IMR-90 (cell line): ENCODE results near the gene KEAP1. TPM values are rescaled to one million over a fixed set of nuclear protein-coding genes. Genes with fewer than 3 reads are reported as not detected.

ENCODE experiments used
- ATAC-seq: fragments of 200-7000 bp; cut with Tn5 transposase; 2 replicates; pipeline ENCODE4 v1.9.1; 2020; ENCODE audit warnings: low read depth, mild to moderate bottlenecking, moderate library complexity
- BruUV-seq: library from RNA; stranded (reverse); fragments of 400-500 nt; replicated peaks from 2 replicates; lab custom pipeline; 2021; lab: Mats Ljungman, UMichigan
- CTCF ChIA-PET: fragments of 300-600 bp; formaldehyde crosslinking; extraction: SDS; loops from one replicate; lab custom pipeline; 2021; ENCODE audit warnings: antibody characterized with exemption; lab: Yijun Ruan, JAX
- POLR2A ChIA-PET: fragments of 300-600 bp; sonication (Branson Sonifier 250); formaldehyde crosslinking; loops from one replicate; lab custom pipeline; 2022; ENCODE audit warnings: antibody characterized with exemption; ENCODE audit not compliant: unreplicated experiment; lab: Charles Lee
- DNase-seq: peaks from one replicate; pipeline ENCODE4 v3.0.0; 2013
- H2AFZ ChIP-seq: replicated peaks from 2 replicates; pipeline ENCODE3; 2013; ENCODE audit warnings: low read length, mild to moderate bottlenecking; ENCODE audit not compliant: poor library complexity
- H2AK5ac ChIP-seq: 2 replicates; pipeline ENCODE4 v1.6.1; 2013; ENCODE audit warnings: low read depth, low read length, inconsistent platforms
- H2AK9ac ChIP-seq: replicated peaks from 2 replicates; pipeline ENCODE3; 2013; ENCODE audit warnings: mild to moderate bottlenecking, low read depth, low read length, moderate library complexity; ENCODE audit not compliant: poor library complexity
- H2BK120ac ChIP-seq: 2 replicates; pipeline ENCODE4 v1.6.1; 2013; ENCODE audit warnings: low read depth, low read length, inconsistent platforms
- H2BK15ac ChIP-seq: 3 replicates; pipeline ENCODE4 v1.6.1; 2013; ENCODE audit warnings: low read depth, low read length, inconsistent platforms
- H2BK20ac ChIP-seq: 2 replicates; pipeline ENCODE4 v1.6.1; 2013; ENCODE audit warnings: low read depth, mild to moderate bottlenecking, inconsistent platforms, low read length, moderate library complexity
- H2BK5ac ChIP-seq: 2 replicates; pipeline ENCODE4 v1.6.1; 2013; ENCODE audit warnings: mild to moderate bottlenecking, low read depth, low read length, inconsistent platforms; ENCODE audit not compliant: poor library complexity, severe bottlenecking
- H3K14ac ChIP-seq: replicated peaks from 2 replicates; pipeline ENCODE4 v1.6.1; 2013; ENCODE audit warnings: low read depth, low read length, inconsistent platforms
- H3K18ac ChIP-seq: 2 replicates; pipeline ENCODE4 v1.6.1; 2013; ENCODE audit warnings: low read depth, low read length, control low read depth
- H3K23ac ChIP-seq: 2 replicates; pipeline ENCODE4 v1.6.1; 2013; ENCODE audit warnings: low read depth, low read length, inconsistent platforms
- H3K27ac ChIP-seq: 2 replicates; pipeline ENCODE4 v1.5.1; 2013; ENCODE audit warnings: mild to moderate bottlenecking, control low read depth, low read length; ENCODE audit not compliant: insufficient read depth
- H3K27me3 ChIP-seq: 2 replicates; pipeline ENCODE4 v1.6.1; 2013; ENCODE audit warnings: low read length; ENCODE audit not compliant: control insufficient read depth, insufficient read depth
- H3K36me3 ChIP-seq: 2 replicates; pipeline ENCODE4 v1.6.1; 2013; ENCODE audit warnings: low read length, mixed read lengths; ENCODE audit not compliant: control insufficient read depth, insufficient read depth
- H3K4ac ChIP-seq: 2 replicates; pipeline ENCODE4 v1.6.1; 2013; ENCODE audit warnings: low read depth, low read length, inconsistent platforms
- H3K4me1 ChIP-seq: 2 replicates; pipeline ENCODE4 v1.6.1; 2013; ENCODE audit warnings: low read length, mixed read lengths; ENCODE audit not compliant: control insufficient read depth, insufficient read depth
- H3K4me2 ChIP-seq: 2 replicates; pipeline ENCODE4 v1.6.1; 2013; ENCODE audit warnings: low read depth, mild to moderate bottlenecking, control low read depth, low read length, moderate library complexity
- H3K4me3 ChIP-seq: 2 replicates; pipeline ENCODE4 v1.5.1; 2013; ENCODE audit warnings: low read depth, mild to moderate bottlenecking, control low read depth, low read length, moderate library complexity; ENCODE audit not compliant: insufficient read depth
- H3K56ac ChIP-seq: 2 replicates; pipeline ENCODE4 v1.6.1; 2013; ENCODE audit warnings: low read length, inconsistent platforms; ENCODE audit not compliant: insufficient read depth; ENCODE audit errors: extremely low read depth
- H3K79me1 ChIP-seq, 2 experiments: 2 replicates each; pipeline ENCODE4 v1.6.1; 2013; ENCODE audit warnings: low read length in 2 of 2, inconsistent platforms in 1 of 2, low read depth in 1 of 2
- H3K9ac ChIP-seq: 2 replicates; pipeline ENCODE4 v1.6.1; 2013; ENCODE audit warnings: low read depth, low read length, control low read depth
- H3K9me1 ChIP-seq: 2 replicates; pipeline ENCODE4 v1.6.1; 2013; ENCODE audit warnings: low read length, inconsistent platforms; ENCODE audit not compliant: insufficient read depth
- H3K9me3 ChIP-seq: 2 replicates; pipeline ENCODE4 v1.6.1; 2013; ENCODE audit warnings: low read length; ENCODE audit not compliant: control insufficient read depth, insufficient read depth
- H4K20me1 ChIP-seq: 2 replicates; pipeline ENCODE4 v1.6.1; 2013; ENCODE audit warnings: low read length, inconsistent platforms; ENCODE audit not compliant: insufficient read depth
- H4K5ac ChIP-seq: 2 replicates; pipeline ENCODE4 v1.6.1; 2013; ENCODE audit warnings: mild to moderate bottlenecking, low read depth, low read length, control low read depth
- H4K8ac ChIP-seq, 2 experiments: 2 replicates each; pipeline ENCODE4 v1.6.1; 2013; ENCODE audit warnings: low read depth in 2 of 2, low read length in 2 of 2, control low read depth in 1 of 2, inconsistent platforms in 1 of 2
- H4K91ac ChIP-seq: 2 replicates; pipeline ENCODE4 v1.6.1; 2013; ENCODE audit warnings: low read depth, low read length, inconsistent platforms; ENCODE audit not compliant: insufficient read depth
- CEBPB ChIP-seq: IDR thresholded peaks from 2 replicates; pipeline ENCODE4 v1.6.1; 2012; ENCODE audit warnings: low read depth, low read length, improper control_type of control experiment
- MXI1 ChIP-seq: IDR thresholded peaks from 2 replicates; pipeline ENCODE4 v1.6.1; 2012; ENCODE audit warnings: low read depth, mild to moderate bottlenecking, low read length, moderate library complexity, borderline replicate concordance
- POLR2A ChIP-seq: IDR thresholded peaks from 2 replicates; pipeline ENCODE4 v1.6.1; 2012; ENCODE audit warnings: mild to moderate bottlenecking, low read depth, low read length
- WGBS, 2 experiments: methylation state at CpG; one replicate each; pipeline versions ENCODE4 v1.1.5 to v1.1.7; 2013; ENCODE audit warnings: missing lambda C conversion rate in 2 of 2; ENCODE audit not compliant: insufficient read length in 1 of 2; ENCODE audit errors: extremely low coverage in 2 of 2; 5-methylcytosine and 5-hydroxymethylcytosine counted together
- dilution Hi-C: fragments of 300-500 bp; cut with HindIII; formaldehyde crosslinking; loops from one replicate; pipeline ENCODE4 v1.14.3; 2018; ENCODE audit warnings: low sequenced_read_pairs; ENCODE audit not compliant: unreplicated experiment
- in situ Hi-C: fragments of 300-500 bp; cut with MboI; formaldehyde crosslinking; loops from 3 replicates; pipeline ENCODE4 v1.14.3; 2019; ENCODE audit warnings: low sequenced_read_pairs, inconsistent platforms, mixed read lengths
- intact Hi-C: fragments of 100-400 bp; cut with micrococcal nuclease; formaldehyde crosslinking; loops from 2 replicates; pipeline ENCODE4 v1.10.0; 2022
- polyA plus RNA-seq, 3 experiments: library from polyadenylated mRNA; depleted of rRNA; stranded (reverse); fragments of >200 nt; gene quantifications; 2 replicates each; pipeline ENCODE4 v1.2.3, GENCODE V29; 2012; ENCODE audit warnings: low replicate concordance in 1 of 3
- total RNA-seq: library from RNA; depleted of rRNA; stranded (reverse); fragments of >200 nt; gene quantifications from 2 replicates; pipeline ENCODE4 v1.2.3, GENCODE V29; 2012

KEAP1 gene
- total and polyA plus RNA-seq, 2 of the 4 experiments (the other 2 are of a cell fraction): 63.4 to 81.6 TPM

DNA sequence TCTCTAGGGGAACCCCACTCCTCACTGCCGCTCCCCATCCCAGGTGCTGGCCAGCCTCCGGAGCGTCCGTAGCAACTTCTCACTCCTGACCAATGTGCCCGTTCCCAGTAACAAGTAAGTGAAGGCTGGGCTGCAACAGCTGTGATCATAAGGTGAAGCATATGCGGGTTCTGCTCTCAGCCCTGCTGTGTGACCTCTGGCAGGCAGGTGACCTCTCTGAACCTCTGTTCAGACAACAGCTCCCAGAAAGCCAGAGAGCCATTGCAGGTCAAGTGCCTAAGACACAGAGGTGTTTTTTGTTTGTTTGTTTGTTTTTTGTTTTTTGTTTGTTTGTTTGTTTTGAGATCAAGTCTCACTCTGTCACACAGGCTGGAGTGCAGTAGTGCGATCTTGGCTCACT lies 54.1 kb downstream of the KEAP1 start:
- no peak overlapping the region for H4K5ac ChIP-seq
- no peak overlapping the region for H3K27ac ChIP-seq
- peaks cover 5% of the 10 kb centered on the region; the same call in 1 of the 2 replicates for H3K9me1 ChIP-seq
- no peak overlapping the region for H2BK5ac ChIP-seq
- in situ Hi-C loops (no loop called here), dilution Hi-C loops (no loop called here), intact Hi-C loops (no loop called here)
- POLR2A ChIA-PET: no interaction called here
- H2AFZ ChIP-seq: no peak overlapping the region
- H3K18ac ChIP-seq: no peak overlapping the region
- BruUV-seq: no TSS peak
- H3K27me3 ChIP-seq: no peaks in the 10 kb centered on the region
- ATAC-seq (no peak), DNase-seq (no peak)
- no peak overlapping the region for H2AK9ac ChIP-seq
- H3K23ac ChIP-seq: no peak overlapping the region
- no peak overlapping the region for H3K56ac ChIP-seq
- H3K36me3 ChIP-seq: peaks cover 10% of the 10 kb centered on the region
- no peaks in the 10 kb centered on the region for H3K9me3 ChIP-seq
- no peak overlapping the region for H2AK5ac ChIP-seq
- no peak overlapping the region for H2BK120ac ChIP-seq
- H3K4me2 ChIP-seq: no peak overlapping the region
- H3K4me1 ChIP-seq: no peaks in the 10 kb centered on the region
- H4K8ac ChIP-seq: no peak overlapping the region
- H3K14ac ChIP-seq: no peak overlapping the region
- CTCF ChIA-PET: no interaction called here
- H4K20me1 ChIP-seq: no peaks in the 10 kb centered on the region; the same call in 1 of the 2 replicates
- no peak overlapping the region for H4K91ac ChIP-seq
- TF ChIP-seq CEBPB: no peak
- TF ChIP-seq POLR2A: no peak
- no peak for TF ChIP-seq MXI1
- H2BK20ac ChIP-seq: no peak overlapping the region
- no peak overlapping the region for H3K9ac ChIP-seq
- H3K4me3 ChIP-seq: no peak overlapping the region
- H3K4ac ChIP-seq: no peak overlapping the region
- no peak overlapping the region for H2BK15ac ChIP-seq
- H3K79me1 ChIP-seq: peaks cover 0 to 16% of the 10 kb centered on the region in 2 experiments; a peak in 1 of 4 replicates
- WGBS, 2 experiments: 90% methylated on average over 4 of the region's 7 CpGs; no CpG with 5 or more reads in 1 of the 2 experiments
